ENCODE results near the gene TSC22D3.
A peak's percentile ranks its signal among the peaks of the same experiment; 100 is the strongest.

The TSC22D3 gene

GRCh38 chrX:107684956-107685385 is 90.6 kb downstream of the TSC22D3 start:
- DNase-seq (ENCODE audit: insufficient read length) (no peak), FAIRE-seq (peak; percentile 82)
- TF ChIP-seq POLR2A (IDR thresholded peaks at IDR 0.05; ENCODE audit: low read depth, low read length) (no peak), POLR2AphosphoS5 (IDR thresholded peaks at IDR 0.05; ENCODE audit: low read depth, low read length) (no peak), TAF1 (IDR thresholded peaks at IDR 0.05; ENCODE audit: borderline replicate concordance, low read depth, low read length) (no peak)

- TF ChIP-seq TAF1 (IDR thresholded peaks at IDR 0.05; ENCODE audit: borderline replicate concordance, low read depth, low read length), result no peak
- no peak for TF ChIP-seq POLR2A (IDR thresholded peaks at IDR 0.05; ENCODE audit: low read depth, low read length)
- no peak for TF ChIP-seq POLR2AphosphoS5 (IDR thresholded peaks at IDR 0.05; ENCODE audit: low read depth, low read length)
- DNase-seq (ENCODE audit: insufficient read length) (no peak), FAIRE-seq (no peak)
Measured at GRCh38 chrX:107683931-107684330, 91.7 kb downstream of the TSC22D3 start.

DNA sequence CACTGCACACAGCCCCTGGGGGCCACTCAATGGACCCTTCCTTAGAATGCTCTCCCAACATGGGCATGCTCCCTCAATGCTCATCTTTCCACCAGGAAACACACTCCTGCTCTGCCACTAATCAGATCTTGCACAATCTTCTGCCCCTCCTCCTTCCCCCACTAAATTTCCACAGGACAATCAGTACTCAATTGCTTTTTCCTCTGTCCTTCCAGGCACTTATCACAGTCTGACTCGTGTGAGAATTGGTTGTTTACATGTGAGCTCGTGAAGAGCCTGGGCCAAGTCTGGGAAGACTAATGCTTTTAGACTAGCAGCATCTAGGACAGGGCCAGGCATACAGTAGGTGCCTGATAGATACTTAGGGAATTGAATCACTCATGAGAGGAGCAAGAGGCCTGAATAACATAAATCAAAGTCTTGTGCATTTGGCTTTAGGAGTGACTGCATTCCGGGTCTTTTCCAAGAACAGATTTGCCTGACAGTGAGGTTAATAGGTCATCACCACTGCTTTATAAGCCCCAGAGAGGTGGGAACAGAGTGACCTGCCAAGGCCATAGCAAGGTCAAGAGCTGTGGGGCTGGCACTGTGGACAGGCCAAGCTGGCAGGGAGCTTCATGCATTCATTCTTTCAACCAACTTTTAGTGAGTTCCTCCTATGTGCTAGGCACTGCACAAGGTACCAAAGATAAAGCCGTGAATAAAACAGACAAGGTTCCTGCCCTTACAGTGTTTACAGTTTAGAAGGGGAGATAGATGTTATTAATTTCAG is 92.3 kb downstream of the TSC22D3 start:
- TF ChIP-seq TAF1 (IDR thresholded peaks at IDR 0.05; ENCODE audit: borderline replicate concordance, low read depth, low read length) (no peak), POLR2AphosphoS5 (IDR thresholded peaks at IDR 0.05; ENCODE audit: low read depth, low read length) (no peak)
- DNase-seq (ENCODE audit: insufficient read length) (no peak), FAIRE-seq (no peak)

- FAIRE-seq (no peak), DNase-seq (ENCODE audit: insufficient read length) (no peak)
- no peak for TF ChIP-seq TAF1 (IDR thresholded peaks at IDR 0.05; ENCODE audit: borderline replicate concordance, low read depth, low read length)
- no peak for TF ChIP-seq POLR2AphosphoS5 (IDR thresholded peaks at IDR 0.05; ENCODE audit: low read depth, low read length)
- no peak for TF ChIP-seq POLR2A (IDR thresholded peaks at IDR 0.05; ENCODE audit: low read depth, low read length)
Measured at GRCh38 chrX:107682256-107682655, 93.3 kb downstream of the TSC22D3 start.

DNA sequence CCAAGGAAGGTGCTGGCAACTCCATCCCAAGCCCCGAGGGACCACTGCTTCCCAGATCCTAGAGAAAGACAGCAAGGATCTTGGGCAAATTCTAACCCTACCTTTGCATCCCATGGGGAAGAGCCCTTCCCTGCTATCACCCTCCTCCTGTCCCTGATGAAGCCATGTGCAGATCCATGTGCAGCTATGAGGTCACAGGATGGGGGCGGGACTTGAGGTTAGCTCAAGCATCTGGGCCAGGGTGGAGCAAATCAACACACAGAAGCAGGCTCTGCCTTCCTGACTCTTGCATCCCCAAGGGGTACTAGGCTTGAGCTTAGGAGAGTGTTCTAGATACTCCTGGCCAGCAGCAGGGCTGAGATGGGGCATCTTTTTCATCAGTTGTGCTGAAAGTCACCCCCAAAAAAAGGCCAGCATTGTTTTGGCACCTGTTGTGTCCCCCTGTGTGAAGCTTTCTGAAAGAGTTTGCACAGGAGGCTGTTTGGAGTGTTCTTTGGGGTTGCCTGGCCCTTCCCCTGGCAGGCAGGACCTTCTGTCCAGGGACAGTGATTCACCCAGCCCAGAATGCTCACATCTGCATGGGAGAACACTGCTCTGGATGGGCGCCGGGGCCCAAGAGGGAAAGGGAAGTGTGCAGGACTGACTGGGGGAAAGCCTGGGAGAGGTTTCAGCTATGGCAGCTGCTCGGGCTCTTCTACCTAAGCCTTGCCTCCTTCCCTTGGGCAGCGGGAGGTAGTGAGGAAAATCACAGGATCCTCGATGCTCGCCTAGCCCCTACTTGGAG is 96.4 kb downstream of the TSC22D3 start:
- peak; percentile 83 for FAIRE-seq
- no peak for TF ChIP-seq POLR2A (IDR thresholded peaks at IDR 0.05; ENCODE audit: low read depth, low read length)
- no peak for DNase-seq (ENCODE audit: insufficient read length)

GRCh38 chrX:107677909-107678308 is 97.7 kb downstream of the TSC22D3 start:
- DNase-seq (ENCODE audit: insufficient read length) (no peak), FAIRE-seq (no peak)
- TF ChIP-seq POLR2AphosphoS5 (IDR thresholded peaks at IDR 0.05; ENCODE audit: low read depth, low read length) (no peak), TAF1 (IDR thresholded peaks at IDR 0.05; ENCODE audit: borderline replicate concordance, low read depth, low read length) (no peak), POLR2A (IDR thresholded peaks at IDR 0.05; ENCODE audit: low read depth, low read length) (no peak)

DNA sequence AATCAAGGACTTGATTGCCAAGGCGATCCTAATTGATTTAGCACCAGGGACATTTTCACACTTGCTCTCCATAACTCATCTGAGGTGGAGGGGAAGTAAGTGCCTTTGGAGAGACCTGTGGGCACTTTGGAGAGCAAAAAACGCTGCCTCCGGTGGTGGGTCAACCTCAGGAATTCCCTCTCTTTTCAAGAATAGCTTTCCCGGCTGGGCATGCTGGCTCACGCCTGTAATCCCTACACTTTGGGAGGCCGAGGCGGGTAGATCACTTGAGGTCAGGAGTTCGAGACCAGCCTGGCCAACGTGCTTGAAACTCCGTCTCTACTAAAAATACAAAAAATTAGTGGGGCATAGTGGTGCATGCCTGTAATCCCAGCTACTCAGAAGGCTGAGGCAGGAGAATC is 98.1 kb downstream of the TSC22D3 start:
- no peak for TF ChIP-seq POLR2A (IDR thresholded peaks at IDR 0.05; ENCODE audit: low read depth, low read length)
- DNase-seq (ENCODE audit: insufficient read length) (no peak), FAIRE-seq (no peak)

GRCh38 chrX:107676559-107677378 is 98.8 kb downstream of the TSC22D3 start:
- FAIRE-seq, result peak; percentile 58
- no peak for DNase-seq (ENCODE audit: insufficient read length)
- no peak for TF ChIP-seq POLR2A (IDR thresholded peaks at IDR 0.05; ENCODE audit: low read depth, low read length)
- TF ChIP-seq TAF1 (IDR thresholded peaks at IDR 0.05; ENCODE audit: borderline replicate concordance, low read depth, low read length), result no peak
- TF ChIP-seq POLR2AphosphoS5 (IDR thresholded peaks at IDR 0.05; ENCODE audit: low read depth, low read length), result no peak

DNA sequence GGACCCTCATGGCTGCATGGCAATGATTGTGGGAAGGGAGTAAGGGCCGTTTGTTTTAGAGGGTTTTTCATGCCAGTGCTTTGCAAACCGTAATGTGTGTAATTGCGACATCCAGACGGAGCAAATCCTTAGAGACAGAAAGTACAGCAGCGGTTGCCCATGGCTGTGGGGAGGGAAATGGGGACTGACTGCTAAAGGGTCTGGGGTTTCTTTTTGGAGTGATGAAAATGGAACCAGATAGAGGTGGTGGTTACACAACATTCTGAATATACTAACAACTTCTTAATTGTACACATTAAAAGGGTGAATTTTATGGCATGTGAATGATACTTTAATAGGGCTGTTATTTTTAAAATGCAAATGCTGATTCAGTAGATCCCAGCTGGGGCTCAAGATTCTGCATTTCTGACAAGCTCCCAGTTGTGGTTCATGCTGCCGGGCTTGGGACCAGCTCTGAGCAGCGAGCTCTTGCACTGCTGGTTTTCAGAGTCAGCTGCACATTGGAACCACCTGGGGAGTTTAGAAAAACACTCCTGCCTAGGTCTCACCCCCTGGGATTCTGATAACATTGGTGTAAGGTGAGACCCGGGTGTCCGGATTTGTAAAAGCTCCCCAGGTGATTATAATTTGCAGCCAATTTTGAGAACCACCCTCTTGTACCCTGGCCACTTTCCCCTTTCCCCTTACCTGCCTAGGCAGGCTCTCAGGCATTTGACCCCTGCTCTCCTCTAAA is 99.6 kb downstream of the TSC22D3 start:
- FAIRE-seq, result peak; percentile 44
- TF ChIP-seq TAF1 (IDR thresholded peaks at IDR 0.05; ENCODE audit: borderline replicate concordance, low read depth, low read length) (no peak), POLR2AphosphoS5 (IDR thresholded peaks at IDR 0.05; ENCODE audit: low read depth, low read length) (no peak), POLR2A (IDR thresholded peaks at IDR 0.05; ENCODE audit: low read depth, low read length) (no peak)
- no peak for DNase-seq (ENCODE audit: insufficient read length)

- no peak for TF ChIP-seq POLR2AphosphoS5 (IDR thresholded peaks at IDR 0.05; ENCODE audit: low read depth, low read length)
- no peak for TF ChIP-seq TAF1 (IDR thresholded peaks at IDR 0.05; ENCODE audit: borderline replicate concordance, low read depth, low read length)
- TF ChIP-seq POLR2A (IDR thresholded peaks at IDR 0.05; ENCODE audit: low read depth, low read length), result no peak
- FAIRE-seq (no peak), DNase-seq (ENCODE audit: insufficient read length) (no peak)
Measured at GRCh38 chrX:107675365-107675654, 100.3 kb downstream of the TSC22D3 start.
